Amniotic epithelial cell (primary cell): Measurements from ENCODE around the gene KRT8.

ENCODE experiments used
- DNase-seq: peaks from one replicate; pipeline ENCODE4 v3.0.0-alpha.2; 2010; ENCODE audit warnings: low read depth

The KRT8 gene

GRCh38 chr12:52925717-52926595 lies 21.1 kb upstream of the KRT8 start:
- peak; percentile 18 for DNase-seq

- DNase-seq, result peak; percentile 100
These were observed 20.2 kb upstream of the KRT8 start for GRCh38 chr12:52924764-52925716.

GRCh38 chr12:52921488-52922165 lies 16.8 kb upstream of the KRT8 start:
- no peak for DNase-seq

- DNase-seq, result no peak
These were observed 16.1 kb upstream of the KRT8 start for GRCh38 chr12:52920937-52921336.

GRCh38 chr12:52918784-52919183 lies 13.9 kb upstream of the KRT8 start:
- DNase-seq, result no peak

GRCh38 chr12:52918351-52918750 lies 13.5 kb upstream of the KRT8 start:
- no peak for DNase-seq

GRCh38 chr12:52917800-52918199 lies 12.9 kb upstream of the KRT8 start:
- no peak for DNase-seq

GRCh38 chr12:52916216-52916615 lies 11.3 kb upstream of the KRT8 start:
- no peak for DNase-seq

GRCh38 chr12:52915637-52916036 lies 10.8 kb upstream of the KRT8 start:
- no peak for DNase-seq

GRCh38 chr12:52914576-52915121 lies 9.8 kb upstream of the KRT8 start:
- DNase-seq, result no peak

GRCh38 chr12:52913431-52913821 lies 8.6 kb upstream of the KRT8 start:
- no peak for DNase-seq

GRCh38 chr12:52912711-52913430 lies 8.0 kb upstream of the KRT8 start:
- no peak for DNase-seq

GRCh38 chr12:52910248-52910883 lies 5.5 kb upstream of the KRT8 start:
- no peak for DNase-seq

GRCh38 chr12:52909796-52910195 lies 4.9 kb upstream of the KRT8 start:
- DNase-seq, result no peak

GRCh38 chr12:52909331-52909730 lies 4.5 kb upstream of the KRT8 start:
- DNase-seq, result no peak

- peak; percentile 71 for DNase-seq
These were observed 2.4 kb upstream of the KRT8 start for GRCh38 chr12:52907092-52907810.

GRCh38 chr12:52906191-52906601 lies 1.3 kb upstream of the KRT8 start:
- DNase-seq, result no peak

- peak; percentile 61 for DNase-seq
These were observed 894 bp downstream of the KRT8 start for GRCh38 chr12:52903855-52904508.

- peak; percentile 79 for DNase-seq
These were observed 1.5 kb downstream of the KRT8 start for GRCh38 chr12:52903285-52903854.
